ENCODE measurements around the gene POLR3C.

DNA sequence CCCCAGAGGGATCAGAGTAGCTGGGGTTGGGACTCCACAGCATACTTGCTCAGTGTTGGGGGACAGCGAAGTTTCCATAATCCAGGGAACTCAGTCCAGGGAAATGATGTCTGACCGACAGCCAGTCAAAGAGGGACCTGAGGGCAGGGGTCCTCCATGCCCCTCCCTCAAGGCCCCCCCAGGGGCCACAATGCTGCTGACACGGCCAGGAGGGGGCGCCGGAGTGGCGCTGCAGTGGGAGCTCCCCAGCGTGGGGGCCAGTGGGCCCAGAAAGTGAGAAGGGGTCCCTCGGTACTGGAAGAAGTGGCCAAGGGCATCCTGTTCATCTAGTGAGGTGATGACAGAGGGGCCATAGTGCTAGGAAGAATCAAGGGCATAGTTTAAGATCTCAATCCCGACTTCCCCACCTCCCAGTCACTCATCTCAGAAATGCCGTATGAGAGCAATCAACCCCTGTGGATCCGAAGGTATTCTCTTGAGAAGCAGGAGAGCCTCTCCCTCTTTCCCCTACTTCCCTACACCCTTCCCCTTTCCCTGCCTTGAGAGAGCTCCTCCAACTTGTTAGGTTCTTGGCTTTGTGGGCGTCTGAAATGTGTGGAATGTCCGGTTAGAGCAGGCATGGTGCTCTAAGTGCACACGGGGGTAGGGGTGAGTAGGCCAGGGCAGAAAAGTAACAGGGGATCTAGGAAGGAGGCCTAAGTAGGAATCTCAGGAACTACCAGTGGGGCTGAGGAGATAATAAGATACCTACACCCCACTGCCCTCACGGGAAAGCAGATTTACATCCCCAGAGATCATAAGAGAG is 25.6 kb downstream of the POLR3C start:
- TF ChIP-seq POLR2A (IDR thresholded peaks at IDR 0.05; ENCODE audit: low read depth, low read length) (no peak), NFE2L2 (IDR thresholded peaks at IDR 0.05; ENCODE audit: low read depth, low read length) (no peak), RCOR1 (IDR thresholded peaks at IDR 0.05; ENCODE audit: insufficient replicate concordance, low read length) (no peak), CEBPB (IDR thresholded peaks at IDR 0.05; ENCODE audit: low read depth, low read length) (no peak), FOS (IDR thresholded peaks at IDR 0.05; ENCODE audit: low read depth, low read length) (no peak), MAZ (IDR thresholded peaks at IDR 0.05; ENCODE audit: borderline replicate concordance, low read depth, low read length) (peak; percentile 63; the same call in 1 of the 2 replicates)
- TF ChIP-seq, protein P1, sequence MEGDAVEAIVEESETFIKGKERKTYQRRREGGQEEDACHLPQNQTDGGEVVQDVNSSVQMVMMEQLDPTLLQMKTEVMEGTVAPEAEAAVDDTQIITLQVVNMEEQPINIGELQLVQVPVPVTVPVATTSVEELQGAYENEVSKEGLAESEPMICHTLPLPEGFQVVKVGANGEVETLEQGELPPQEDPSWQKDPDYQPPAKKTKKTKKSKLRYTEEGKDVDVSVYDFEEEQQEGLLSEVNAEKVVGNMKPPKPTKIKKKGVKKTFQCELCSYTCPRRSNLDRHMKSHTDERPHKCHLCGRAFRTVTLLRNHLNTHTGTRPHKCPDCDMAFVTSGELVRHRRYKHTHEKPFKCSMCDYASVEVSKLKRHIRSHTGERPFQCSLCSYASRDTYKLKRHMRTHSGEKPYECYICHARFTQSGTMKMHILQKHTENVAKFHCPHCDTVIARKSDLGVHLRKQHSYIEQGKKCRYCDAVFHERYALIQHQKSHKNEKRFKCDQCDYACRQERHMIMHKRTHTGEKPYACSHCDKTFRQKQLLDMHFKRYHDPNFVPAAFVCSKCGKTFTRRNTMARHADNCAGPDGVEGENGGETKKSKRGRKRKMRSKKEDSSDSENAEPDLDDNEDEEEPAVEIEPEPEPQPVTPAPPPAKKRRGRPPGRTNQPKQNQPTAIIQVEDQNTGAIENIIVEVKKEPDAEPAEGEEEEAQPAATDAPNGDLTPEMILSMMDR (conservative IDR thresholded peaks at IDR 0.05; ENCODE audit: low read depth, low read length) = peak; percentile 33
- TF ChIP-seq, protein P2, sequence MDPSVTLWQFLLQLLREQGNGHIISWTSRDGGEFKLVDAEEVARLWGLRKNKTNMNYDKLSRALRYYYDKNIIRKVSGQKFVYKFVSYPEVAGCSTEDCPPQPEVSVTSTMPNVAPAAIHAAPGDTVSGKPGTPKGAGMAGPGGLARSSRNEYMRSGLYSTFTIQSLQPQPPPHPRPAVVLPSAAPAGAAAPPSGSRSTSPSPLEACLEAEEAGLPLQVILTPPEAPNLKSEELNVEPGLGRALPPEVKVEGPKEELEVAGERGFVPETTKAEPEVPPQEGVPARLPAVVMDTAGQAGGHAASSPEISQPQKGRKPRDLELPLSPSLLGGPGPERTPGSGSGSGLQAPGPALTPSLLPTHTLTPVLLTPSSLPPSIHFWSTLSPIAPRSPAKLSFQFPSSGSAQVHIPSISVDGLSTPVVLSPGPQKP (IDR thresholded peaks at IDR 0.05; ENCODE audit: borderline replicate concordance, low read depth, low read length) = no peak
